NCI-H460 (cell line): Measurements from ENCODE around the gene CWC22. TPM values are rescaled to one million over a fixed set of nuclear protein-coding genes. Genes with fewer than 3 reads are reported as not detected.
"Not testable (repeated sequence)": the region's sequence is repeated elsewhere in the genome, so short reads cannot be mapped to it uniquely, and the experiment has no call there.

Source experiments
- DNase-seq: peaks from one replicate; pipeline ENCODE4 v3.0.0-alpha.2; 2016; ENCODE audit warnings: low read depth; ENCODE audit errors: extremely low read depth
- total RNA-seq: library from RNA; depleted of rRNA; stranded (reverse); fragments of >200 nt; shearing (Covaris generic); gene quantifications from 2 replicates; pipeline ENCODE4 v1.2.3, GENCODE V29; 2014

Gene CWC22
- total RNA-seq, 1 experiment from 2014 or later: 31.7 TPM

DNA sequence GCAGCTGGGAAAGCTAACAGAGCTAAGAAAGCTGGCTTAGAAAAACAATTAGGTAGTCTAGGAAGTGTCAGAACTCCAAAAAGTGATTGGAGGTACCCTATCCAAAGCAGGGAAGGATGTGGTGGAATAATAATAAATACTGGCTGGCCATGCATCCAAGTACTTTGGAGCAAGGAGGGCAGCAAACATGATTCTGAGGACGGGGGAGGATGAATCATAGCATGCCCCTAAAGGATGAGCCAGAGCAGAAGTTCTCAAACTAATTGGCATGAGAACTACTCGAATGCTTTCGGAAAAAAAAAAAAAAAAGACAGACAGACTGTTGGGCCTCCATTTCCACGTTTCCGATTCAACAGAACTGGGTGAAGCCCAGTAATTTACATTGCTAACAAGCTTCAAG lies 2.4 kb downstream of the CWC22 start:
- no peak for DNase-seq

GRCh38 chr2:180003559-180003958 lies 3.5 kb downstream of the CWC22 start:
- DNase-seq: no peak

GRCh38 chr2:180003073-180003472 lies 4.0 kb downstream of the CWC22 start:
- no peak for DNase-seq

DNA sequence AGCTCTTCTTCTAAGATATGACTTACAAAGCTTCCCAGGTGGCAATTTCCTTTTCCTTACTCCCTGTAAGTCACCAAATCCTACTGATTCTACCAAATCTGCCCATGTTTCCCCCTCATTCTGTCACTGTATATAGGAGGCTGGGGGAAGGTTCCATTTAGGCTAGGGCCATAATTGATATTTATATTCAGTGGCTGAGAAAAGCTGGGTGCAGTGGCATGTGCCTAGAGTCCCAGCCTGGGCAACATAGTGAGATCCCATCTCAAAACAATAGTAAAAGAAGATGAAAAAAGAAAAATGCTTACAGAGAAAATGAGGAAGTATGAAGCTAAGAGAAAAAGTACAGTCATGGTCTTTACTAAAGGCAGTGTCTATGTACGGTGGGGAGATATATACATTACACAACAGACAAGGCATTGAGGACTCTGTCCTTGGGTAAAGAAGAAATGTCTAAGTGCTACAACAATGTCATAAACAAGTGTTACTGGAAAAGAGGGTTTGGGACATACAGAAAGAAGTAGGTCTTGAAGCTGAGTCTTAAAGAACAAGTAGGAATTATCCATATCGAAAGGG lies 4.8 kb downstream of the CWC22 start:
- no peak for DNase-seq

DNA sequence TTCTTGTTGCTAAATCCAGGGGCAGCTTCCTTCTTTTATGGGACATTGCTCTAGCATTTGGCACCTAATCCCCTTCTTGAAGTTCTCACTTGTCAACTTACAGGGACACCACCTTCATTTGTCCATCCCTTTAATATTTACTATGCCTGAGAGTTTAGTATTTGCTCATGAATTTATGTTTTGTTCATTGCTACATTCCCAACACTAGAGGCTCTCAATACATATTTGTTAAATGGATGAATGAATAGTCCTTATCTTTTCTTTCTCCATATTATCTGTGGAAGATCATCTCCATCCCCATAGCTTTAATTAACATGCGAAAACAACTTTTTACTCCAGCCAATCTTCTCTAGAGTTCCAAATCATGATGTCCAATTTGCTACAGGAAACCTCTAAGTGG lies 5.4 kb downstream of the CWC22 start:
- DNase-seq: no peak

DNA sequence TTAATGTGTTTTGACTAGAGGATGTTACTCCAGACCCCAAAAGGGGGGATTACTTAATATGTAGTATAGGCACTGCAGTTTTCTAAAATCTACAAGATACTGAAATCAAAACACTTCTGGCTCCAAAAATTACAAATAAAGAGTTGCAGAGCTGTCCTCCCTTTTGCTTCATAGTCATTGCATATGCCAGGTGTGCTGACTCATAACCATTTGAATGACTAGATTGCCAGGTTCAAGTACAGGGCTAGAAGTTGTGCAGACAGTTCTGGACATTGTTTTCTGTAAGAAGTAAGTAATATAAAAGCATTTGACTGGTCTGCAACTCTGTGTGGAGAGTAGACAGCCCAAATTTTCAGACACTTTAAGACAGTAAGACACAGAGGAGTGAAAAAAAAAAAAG lies 6.7 kb downstream of the CWC22 start:
- DNase-seq: no peak

DNA sequence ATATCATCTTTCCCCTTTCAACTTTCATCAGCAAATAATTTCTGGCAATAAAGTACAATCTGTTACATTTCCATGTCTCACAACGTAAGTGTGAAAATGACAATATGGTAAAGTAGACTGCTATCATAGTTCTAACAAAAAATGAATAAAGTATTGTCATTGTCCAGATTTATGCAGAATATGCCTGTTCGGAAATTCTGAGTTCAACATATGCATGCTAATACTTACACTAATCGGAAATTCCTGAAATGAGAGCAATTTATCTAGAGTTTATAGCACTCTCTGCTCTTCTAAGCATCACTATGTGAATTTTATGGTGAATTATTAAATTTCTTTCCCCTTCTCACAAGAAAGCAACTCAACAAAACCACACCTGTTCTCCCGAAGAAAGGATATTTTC lies 8.1 kb downstream of the CWC22 start:
- no peak for DNase-seq

GRCh38 chr2:179995741-179996515 lies 11.2 kb downstream of the CWC22 start:
- no peak for DNase-seq

GRCh38 chr2:179991344-179991743 lies 15.8 kb downstream of the CWC22 start:
- DNase-seq: no peak

GRCh38 chr2:179990676-179991317 lies 16.3 kb downstream of the CWC22 start:
- no peak for DNase-seq

DNA sequence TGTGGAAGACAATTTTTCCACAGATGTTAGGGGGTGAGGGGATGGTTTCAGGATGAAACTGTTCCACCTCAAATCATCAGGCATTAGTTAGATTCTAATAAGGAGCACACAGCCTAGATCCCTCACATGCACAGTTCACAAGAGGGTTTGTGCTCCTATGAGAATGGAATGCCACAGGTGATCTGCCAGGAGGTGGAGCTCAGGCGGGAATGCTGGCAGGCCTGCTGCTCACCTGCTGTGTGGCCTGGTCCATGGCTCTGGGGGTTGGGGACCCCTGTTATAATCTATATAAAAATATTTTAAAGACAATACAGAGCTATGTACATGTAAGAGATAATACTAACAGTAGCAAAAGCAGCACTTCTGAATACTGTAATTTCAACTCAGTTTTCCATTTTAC lies 19.2 kb downstream of the CWC22 start:
- no peak for DNase-seq

GRCh38 chr2:179985163-179985820 lies 21.8 kb downstream of the CWC22 start:
- DNase-seq: no peak

GRCh38 chr2:179983250-179983932 lies 23.7 kb downstream of the CWC22 start:
- no peak for DNase-seq

DNA sequence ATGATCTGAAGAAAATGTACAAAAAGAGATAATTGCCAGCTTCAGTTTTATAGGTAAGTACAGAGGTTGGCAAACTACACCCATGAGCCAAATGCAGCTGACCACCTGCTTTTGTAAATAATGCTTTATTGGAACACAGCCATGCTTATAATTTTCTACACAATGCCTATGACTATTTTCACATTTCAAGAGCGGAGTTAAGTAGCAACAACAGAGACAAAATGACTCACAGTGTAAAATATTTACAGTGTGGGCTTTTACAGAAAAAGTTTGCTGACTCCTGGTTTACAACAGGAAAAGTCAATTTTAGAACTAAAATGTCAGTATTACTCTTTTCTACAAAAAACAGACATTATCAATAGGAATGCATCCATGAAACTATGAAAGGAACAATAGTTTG lies 26.0 kb downstream of the CWC22 start:
- DNase-seq: no peak

DNA sequence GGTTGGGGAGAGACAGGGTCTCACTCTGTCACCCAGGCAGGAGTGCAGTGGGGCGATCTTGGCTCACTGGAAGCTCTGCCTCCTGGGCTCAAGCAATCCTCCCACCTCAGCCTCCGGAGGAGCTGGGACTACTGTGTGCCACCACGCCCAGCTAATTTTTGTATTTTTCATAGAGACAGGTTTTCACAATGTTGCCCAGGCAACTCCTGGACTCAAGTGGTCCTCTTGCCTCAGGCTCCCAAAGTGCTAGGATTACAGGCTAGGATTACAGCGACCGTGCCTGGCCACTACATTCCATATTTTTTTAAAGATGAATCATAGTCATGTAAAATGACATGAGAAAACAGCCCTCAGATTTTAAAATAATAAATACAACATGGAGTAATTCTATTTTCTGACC lies 32.3 kb downstream of the CWC22 start:
- no peak for DNase-seq

GRCh38 chr2:179966778-179967394 lies 40.2 kb downstream of the CWC22 start:
- DNase-seq: no peak

DNA sequence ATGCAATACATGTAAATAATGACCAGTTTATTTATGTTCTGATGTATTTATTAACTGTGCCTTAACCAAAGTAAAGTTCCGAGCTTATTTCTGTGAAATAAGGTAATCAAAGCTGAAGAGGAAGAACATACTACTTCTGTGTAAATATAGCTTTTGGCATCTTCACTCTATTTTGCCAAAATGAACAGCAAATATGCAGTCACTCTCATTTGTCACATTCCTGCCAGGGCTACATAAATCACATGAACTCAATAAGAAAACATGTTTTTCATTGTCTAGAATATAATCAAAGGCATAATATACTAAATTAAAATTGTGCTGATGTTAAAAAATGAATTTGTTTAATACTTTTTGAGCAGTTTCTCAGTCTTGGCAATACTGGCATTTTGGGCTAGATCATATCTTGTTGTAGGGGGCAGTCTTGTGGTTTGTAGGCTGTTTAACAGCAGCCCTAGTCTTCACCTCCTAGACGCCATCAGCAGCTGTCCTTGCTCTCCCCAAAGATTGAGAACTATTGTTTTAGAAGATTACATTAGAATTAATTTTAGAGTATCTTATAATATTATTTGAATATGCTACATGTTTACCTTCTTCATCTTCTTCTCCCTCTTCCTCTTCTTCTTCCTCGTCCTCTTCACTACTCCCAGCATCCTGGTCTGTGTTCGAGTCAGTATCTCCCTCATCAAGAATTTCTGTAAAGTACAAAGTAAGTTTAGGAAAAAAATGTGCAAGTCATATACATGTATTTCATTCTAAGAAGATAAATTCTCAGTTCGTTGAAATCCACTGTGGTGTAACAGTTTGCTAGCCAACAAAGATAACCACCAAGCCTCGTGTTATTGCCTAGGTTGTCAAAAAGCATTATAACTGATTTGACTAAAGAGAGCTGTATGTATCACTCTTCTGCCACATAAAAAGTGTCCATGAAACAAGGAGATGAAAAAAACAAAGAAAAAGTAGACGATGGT lies 41.5 kb downstream of the CWC22 start:
- no peak for DNase-seq

DNA sequence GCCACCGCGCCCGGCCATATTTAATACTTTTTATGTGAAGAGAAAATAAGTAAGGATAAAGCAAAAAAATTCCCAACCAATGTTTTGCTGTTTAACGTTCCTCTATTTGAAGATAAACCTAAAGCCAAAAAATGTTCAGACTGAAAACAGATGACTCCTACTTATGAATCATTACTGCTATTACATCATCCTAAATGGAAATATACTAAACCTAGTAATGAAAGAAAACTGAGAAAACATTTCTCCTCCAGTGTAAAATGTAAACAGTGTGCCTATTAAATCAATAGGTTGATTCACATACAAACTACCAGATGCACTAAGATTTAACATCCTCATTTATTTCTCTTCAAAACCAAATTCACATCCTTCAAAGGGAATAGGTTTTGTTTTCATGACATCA lies 43.5 kb downstream of the CWC22 start:
- DNase-seq: no peak

DNA sequence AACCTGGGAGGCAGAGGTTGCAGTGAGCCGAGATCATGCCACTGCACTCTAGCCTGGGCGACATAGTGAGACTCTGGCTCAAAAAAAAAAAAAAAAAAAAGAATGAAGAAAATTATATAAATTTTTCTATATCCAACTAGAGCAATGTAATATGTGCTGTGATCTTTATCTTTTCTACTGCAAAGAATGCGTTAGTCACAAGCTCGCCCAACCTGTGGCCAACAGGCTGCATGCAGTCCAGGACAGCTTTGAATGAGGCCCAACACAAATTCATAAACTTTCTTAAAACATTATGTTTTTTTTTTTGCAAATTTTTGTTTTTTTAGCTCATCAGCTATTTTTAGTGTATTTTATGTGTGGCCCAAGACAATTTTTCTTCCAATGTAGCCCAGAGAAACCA lies 48.8 kb downstream of the CWC22 start:
- DNase-seq: not testable (repeated sequence)
